MM.1S (cell line): ENCODE measurements around the gene C2orf78.
A peak's percentile ranks its signal among the peaks of the same experiment; 100 is the strongest.

Experiments used
- DNase-seq: peaks from one replicate; pipeline ENCODE4 v3.0.0-alpha.2; 2015
- H2AFZ ChIP-seq: fragments of 300-600 bp; sonication (generic); 2 replicates; pipeline ENCODE4 v1.6.0; 2016; ENCODE audit warnings: antibody characterized with exemption, low read length
- H3F3A ChIP-seq: fragments of 300-600 bp; sonication (generic); 2 replicates; pipeline ENCODE4 v1.6.1; 2016; ENCODE audit warnings: mild to moderate bottlenecking, antibody characterized with exemption, low read length, moderate library complexity, mixed read lengths; ENCODE audit not compliant: insufficient read depth
- H3K27ac ChIP-seq: fragments of 300-600 bp; sonication (generic); 2 replicates; pipeline ENCODE4 v1.5.1; 2016; ENCODE audit warnings: mild to moderate bottlenecking, low read length
- H3K27me3 ChIP-seq: fragments of 300-600 bp; sonication (generic); replicated peaks from 2 replicates; pipeline ENCODE4 v1.6.0; 2016; ENCODE audit warnings: low read length; ENCODE audit not compliant: insufficient read depth
- H3K36me3 ChIP-seq: fragments of 300-600 bp; sonication (generic); replicated peaks from 2 replicates; pipeline ENCODE4 v1.6.1; 2016; ENCODE audit warnings: mild to moderate bottlenecking, low read length, mixed read lengths; ENCODE audit not compliant: insufficient read depth
- H3K4me1 ChIP-seq: fragments of 300-600 bp; sonication (generic); 2 replicates; pipeline ENCODE4 v1.6.1; 2016; ENCODE audit warnings: low read length, mixed read lengths
- H3K4me2 ChIP-seq: fragments of 300-600 bp; sonication (generic); 2 replicates; pipeline ENCODE4 v1.6.0; 2016; ENCODE audit warnings: low read depth, low read length
- H3K4me3 ChIP-seq: fragments of 300-600 bp; sonication (generic); 2 replicates; pipeline ENCODE4 v1.5.1; 2016; ENCODE audit warnings: low read length, mixed read lengths
- H3K79me2 ChIP-seq: fragments of 300-600 bp; sonication (generic); 2 replicates; pipeline ENCODE4 v1.6.1; 2016; ENCODE audit warnings: mixed run types, low read length, mixed read lengths
- H3K9ac ChIP-seq: fragments of 300-600 bp; sonication (generic); 2 replicates; pipeline ENCODE4 v1.6.1; 2016; ENCODE audit warnings: low read length, mixed read lengths
- H3K9me2 ChIP-seq: fragments of 300-600 bp; sonication (generic); replicated peaks from 2 replicates; pipeline ENCODE4 v1.6.1; 2016; ENCODE audit warnings: mild to moderate bottlenecking, low read length, mixed read lengths; ENCODE audit not compliant: insufficient read depth
- H3K9me3 ChIP-seq: fragments of 300-600 bp; sonication (generic); replicated peaks from 2 replicates; pipeline ENCODE4 v1.6.1; 2016; ENCODE audit warnings: mild to moderate bottlenecking, low read length, mixed read lengths; ENCODE audit not compliant: insufficient read depth
- H4K20me1 ChIP-seq: fragments of 300-600 bp; sonication (generic); 2 replicates; pipeline ENCODE4 v1.6.1; 2016; ENCODE audit warnings: mild to moderate bottlenecking, low read length, moderate library complexity, mixed read lengths; ENCODE audit not compliant: insufficient read depth
- EZH2 ChIP-seq: fragments of 300-600 bp; sonication (generic); optimal IDR thresholded peaks from 2 replicates; pipeline ENCODE3; 2017; ENCODE audit warnings: low read depth, mild to moderate bottlenecking, antibody characterized with exemption, low read length, mixed read lengths
- EZH2phosphoT487 ChIP-seq: fragments of 300-600 bp; sonication (generic); IDR thresholded peaks from 2 replicates; pipeline ENCODE4 v1.6.1; 2018; ENCODE audit warnings: antibody characterized with exemption, low read length
- TF ChIP-seq, protein P1 (sequence below): fragments of 300-600 bp; sonication (generic); IDR thresholded peaks from 2 replicates; pipeline ENCODE4 v1.5.1; 2016; ENCODE audit warnings: antibody characterized with exemption, low read length, mixed read lengths

Gene C2orf78

DNA sequence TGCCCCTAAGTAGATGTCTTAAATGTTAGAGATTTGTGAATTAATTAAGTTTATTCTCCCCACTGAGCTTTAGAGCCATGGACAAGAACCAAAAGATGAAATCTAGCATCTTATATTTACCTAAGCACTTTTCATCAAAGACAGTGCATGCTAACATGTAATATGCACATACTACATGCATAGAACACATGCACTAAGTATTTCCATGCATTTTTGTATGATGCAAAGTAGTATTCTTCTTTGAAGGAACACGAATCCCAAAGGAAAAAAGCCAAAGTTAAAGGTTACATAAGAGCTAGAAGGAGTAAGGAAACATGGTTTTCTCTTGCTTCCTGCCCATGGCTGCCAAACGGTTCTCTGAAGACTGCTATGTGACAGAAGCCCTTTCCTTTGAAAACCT, 60.1 kb downstream of the C2orf78 start:
- Histone ChIP-seq H3K27me3 (no peaks in the 10 kb centered on the region), H3K9ac (no peak overlapping the region)
- DNase-seq, result no peak

DNA sequence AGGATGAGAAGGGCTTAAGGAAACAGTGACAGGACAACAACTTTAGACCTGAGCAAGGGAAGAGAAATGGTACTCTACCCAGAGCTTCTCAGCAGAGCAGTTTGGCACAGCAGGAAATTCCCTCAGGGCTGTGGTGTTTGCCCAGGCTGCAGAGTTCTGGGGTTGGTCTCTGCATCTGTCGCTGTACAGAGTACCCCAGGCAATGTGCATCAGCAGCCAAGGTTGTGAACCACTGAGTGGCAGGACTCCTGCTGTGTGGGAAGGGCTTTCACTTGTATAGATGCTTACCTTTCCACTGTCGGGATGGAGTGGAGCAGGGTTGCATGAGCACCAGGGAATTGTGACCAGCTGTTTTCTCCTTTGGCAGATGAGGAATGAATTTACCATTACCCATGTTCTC, 66.0 kb downstream of the C2orf78 start:
- H3K27me3 ChIP-seq, result no peaks in the 10 kb centered on the region
- 0 out of 2 replicates have a peak, but pooled peaks cover 3% of the 10 kb centered on the region for H3K36me3 ChIP-seq
- H3K27ac ChIP-seq, result no peak overlapping the region
- no peak overlapping the region for H3K4me2 ChIP-seq
- no peaks in the 10 kb centered on the region for H4K20me1 ChIP-seq
- peaks cover 6% of the 10 kb centered on the region; the same call in 1 of the 2 replicates for H3K4me1 ChIP-seq
- no peak for DNase-seq
- H2AFZ ChIP-seq, result no peak overlapping the region
- no peaks in the 10 kb centered on the region for H3K79me2 ChIP-seq
- H3K9me2 ChIP-seq, result no peaks in the 10 kb centered on the region
- H3F3A ChIP-seq, result no peaks in the 10 kb centered on the region
- H3K4me3 ChIP-seq, result no peak overlapping the region
- no peak for TF ChIP-seq EZH2
- TF ChIP-seq, protein P1, sequence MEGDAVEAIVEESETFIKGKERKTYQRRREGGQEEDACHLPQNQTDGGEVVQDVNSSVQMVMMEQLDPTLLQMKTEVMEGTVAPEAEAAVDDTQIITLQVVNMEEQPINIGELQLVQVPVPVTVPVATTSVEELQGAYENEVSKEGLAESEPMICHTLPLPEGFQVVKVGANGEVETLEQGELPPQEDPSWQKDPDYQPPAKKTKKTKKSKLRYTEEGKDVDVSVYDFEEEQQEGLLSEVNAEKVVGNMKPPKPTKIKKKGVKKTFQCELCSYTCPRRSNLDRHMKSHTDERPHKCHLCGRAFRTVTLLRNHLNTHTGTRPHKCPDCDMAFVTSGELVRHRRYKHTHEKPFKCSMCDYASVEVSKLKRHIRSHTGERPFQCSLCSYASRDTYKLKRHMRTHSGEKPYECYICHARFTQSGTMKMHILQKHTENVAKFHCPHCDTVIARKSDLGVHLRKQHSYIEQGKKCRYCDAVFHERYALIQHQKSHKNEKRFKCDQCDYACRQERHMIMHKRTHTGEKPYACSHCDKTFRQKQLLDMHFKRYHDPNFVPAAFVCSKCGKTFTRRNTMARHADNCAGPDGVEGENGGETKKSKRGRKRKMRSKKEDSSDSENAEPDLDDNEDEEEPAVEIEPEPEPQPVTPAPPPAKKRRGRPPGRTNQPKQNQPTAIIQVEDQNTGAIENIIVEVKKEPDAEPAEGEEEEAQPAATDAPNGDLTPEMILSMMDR, result no peak
- no peaks in the 10 kb centered on the region for H3K9me3 ChIP-seq
- no peak overlapping the region for H3K9ac ChIP-seq

More for the DNA sequence above, 60.1 kb downstream of the C2orf78 start:
- no peak overlapping the region for H3K4me2 ChIP-seq
- H3K9me3 ChIP-seq, result no peaks in the 10 kb centered on the region
- H3K79me2 ChIP-seq, result peaks cover 19% of the 10 kb centered on the region
- H3K4me3 ChIP-seq, result no peak overlapping the region
- H3K36me3 ChIP-seq, result no peaks in the 10 kb centered on the region
- no peaks in the 10 kb centered on the region for H3K4me1 ChIP-seq
- no peaks in the 10 kb centered on the region for H4K20me1 ChIP-seq
- no peak overlapping the region for H3K27ac ChIP-seq
- H2AFZ ChIP-seq, result no peak overlapping the region
- H3F3A ChIP-seq, result no peaks in the 10 kb centered on the region; the same call in 1 of the 2 replicates
- no peak for TF ChIP-seq EZH2
- TF ChIP-seq, protein P1, result no peak
- TF ChIP-seq EZH2phosphoT487, result no peak
- H3K9me2 ChIP-seq, result no peaks in the 10 kb centered on the region

DNA sequence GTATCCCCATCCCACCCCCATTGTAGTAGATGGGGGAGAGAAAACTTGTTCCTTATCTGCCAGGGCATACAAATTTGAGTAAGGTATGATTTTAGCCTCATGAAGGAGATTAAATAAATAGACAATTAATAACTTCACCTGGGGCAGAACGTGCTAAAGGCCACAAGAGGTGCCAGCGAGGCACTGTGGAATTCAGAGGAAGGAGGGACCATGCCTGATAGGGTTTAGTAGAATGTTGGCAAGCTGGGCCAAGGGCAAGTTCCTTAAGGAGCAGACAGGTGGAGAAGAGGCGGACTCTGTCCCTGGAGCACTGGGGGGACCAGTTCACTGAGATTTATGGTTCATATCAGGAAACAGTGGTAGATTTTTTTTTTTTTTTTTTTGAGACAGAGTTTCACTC, 67.3 kb downstream of the C2orf78 start:
- Histone ChIP-seq H3K27me3 (no peaks in the 10 kb centered on the region), H3K4me2 (no peak overlapping the region), H4K20me1 (no peaks in the 10 kb centered on the region), H3K27ac (no peak overlapping the region), H3F3A (no peaks in the 10 kb centered on the region), H3K4me3 (no peak overlapping the region), H3K9ac (no peak overlapping the region), H3K9me2 (no peaks in the 10 kb centered on the region), H3K79me2 (no peaks in the 10 kb centered on the region), H3K9me3 (no peaks in the 10 kb centered on the region), H3K4me1 (peaks cover 6% of the 10 kb centered on the region; the same call in 1 of the 2 replicates), H2AFZ (no peak overlapping the region), H3K36me3 (0 out of 2 replicates have a peak, but pooled peaks cover 3% of the 10 kb centered on the region)
- no peak for DNase-seq
- TF ChIP-seq, protein P1, result peak; percentile 28
- no peak for TF ChIP-seq EZH2
- TF ChIP-seq EZH2phosphoT487, result no peak
